ENCODE results near the gene PCDHGB7.
"Not testable (repeated sequence)": the region's sequence is repeated elsewhere in the genome, so short reads cannot be mapped to it uniquely, and the experiment has no call there.

Gene PCDHGB7

GRCh38 chr5:141417494-141418172, at the start of gene PCDHGB7:
Gene PCDHGB7 (plus strand): TSS chr5:141417677. CDS start chr5:141417860, 183 bp downstream.
- peak; percentile 81 for TF ChIP-seq CTCF (IDR thresholded peaks at IDR 0.05; ENCODE audit: low read length, missing control alignments)
- DNase-seq (ENCODE audit: low read depth) = peak; percentile 91
- peak within 1 kb of the TSS; percentile 55 for H3K4me3 ChIP-seq (replicated peaks; ENCODE audit: low read depth, low read length)

- DNase-seq (ENCODE audit: low read depth) = peak; percentile 77
- peak; percentile 55 for TF ChIP-seq CTCF (IDR thresholded peaks at IDR 0.05; ENCODE audit: low read length, missing control alignments)
- peak within 1 kb of the TSS; percentile 48 for H3K4me3 ChIP-seq (replicated peaks; ENCODE audit: low read depth, low read length)
Measured at GRCh38 chr5:141369994-141370848, 47.3 kb upstream of the PCDHGB7 start, which contains the start of gene PCDHGB3. Gene PCDHGB3 (plus strand): TSS chr5:141370242. CDS start chr5:141370395, 153 bp downstream.

- no peak for DNase-seq (ENCODE audit: low read depth)
- no peak for TF ChIP-seq CTCF (IDR thresholded peaks at IDR 0.05; ENCODE audit: low read length, missing control alignments)
- H3K4me3 ChIP-seq (replicated peaks; ENCODE audit: low read depth, low read length) = no peak overlapping the region
Measured at GRCh38 chr5:141371572-141372475, 45.7 kb upstream of the PCDHGB7 start.

GRCh38 chr5:141373673-141374317, 43.7 kb upstream of the PCDHGB7 start, which contains the start of gene PCDHGA6:
Gene PCDHGA6 (plus strand): TSS chr5:141373891. CDS start chr5:141374084, 193 bp downstream.
- TF ChIP-seq CTCF (IDR thresholded peaks at IDR 0.05; ENCODE audit: low read length, missing control alignments) = peak; percentile 66
- peak within 1 kb of the TSS; percentile 57 for H3K4me3 ChIP-seq (replicated peaks; ENCODE audit: low read depth, low read length)
- peak; percentile 73 for DNase-seq (ENCODE audit: low read depth)

- no peak for TF ChIP-seq CTCF (IDR thresholded peaks at IDR 0.05; ENCODE audit: low read length, missing control alignments)
- H3K4me3 ChIP-seq (replicated peaks; ENCODE audit: low read depth, low read length) = peak overlapping the region; percentile 57
- DNase-seq (ENCODE audit: low read depth) = no peak
Measured at GRCh38 chr5:141374627-141375026, 42.9 kb upstream of the PCDHGB7 start.

- not testable (repeated sequence) for H3K4me3 ChIP-seq (replicated peaks; ENCODE audit: low read depth, low read length); DNase-seq (ENCODE audit: low read depth)
Measured at GRCh38 chr5:141375444-141376155, 41.9 kb upstream of the PCDHGB7 start.
